Measurements from ENCODE around the gene CST9. TPM values are rescaled to one million over a fixed set of nuclear protein-coding genes. Genes with fewer than 3 reads are reported as not detected.

The CST9 gene
- polyA plus RNA-seq (2013, experiment 1 of 2; ENCODE audit: insufficient read length): not detected
- polyA plus RNA-seq (2013, experiment 2 of 2; ENCODE audit: insufficient read length): not detected

GRCh38 chr20:23605867-23606651 lies at the start of gene CST9:
Gene CST9, minus strand, starts transcription at chr20:23605917. Its CDS starts 53 bp downstream, at chr20:23605864.
- DNase-seq: no peak

GRCh38 chr20:23654717-23655116 lies 49.0 kb upstream of the CST9 start:
- DNase-seq: no peak

- no peak for DNase-seq
Measured at GRCh38 chr20:23654000-23654399, 48.3 kb upstream of the CST9 start.

- no peak for DNase-seq
Measured at GRCh38 chr20:23653400-23653938, 47.8 kb upstream of the CST9 start.

GRCh38 chr20:23652926-23653325 lies 47.2 kb upstream of the CST9 start:
- DNase-seq: no peak

- peak; percentile 32 for DNase-seq
Measured at GRCh38 chr20:23652371-23652770, 46.7 kb upstream of the CST9 start.

- DNase-seq: no peak
Measured at GRCh38 chr20:23651117-23651516, 45.4 kb upstream of the CST9 start.

GRCh38 chr20:23649830-23650417 lies 44.2 kb upstream of the CST9 start:
- no peak for DNase-seq

GRCh38 chr20:23649242-23649641 lies 43.5 kb upstream of the CST9 start:
- no peak for DNase-seq

- no peak for DNase-seq
Measured at GRCh38 chr20:23647346-23647745, 41.6 kb upstream of the CST9 start.

GRCh38 chr20:23646106-23646873 lies 40.6 kb upstream of the CST9 start:
- no peak for DNase-seq

- DNase-seq: no peak
Measured at GRCh38 chr20:23645575-23645974, 39.9 kb upstream of the CST9 start.

- DNase-seq: no peak
Measured at GRCh38 chr20:23644164-23644563, 38.4 kb upstream of the CST9 start.

GRCh38 chr20:23643659-23644058 lies 37.9 kb upstream of the CST9 start:
- DNase-seq: no peak

- no peak for DNase-seq
Measured at GRCh38 chr20:23641936-23642751, 36.4 kb upstream of the CST9 start.

- no peak for DNase-seq
Measured at GRCh38 chr20:23640671-23641667, 35.3 kb upstream of the CST9 start.

- no peak for DNase-seq
Measured at GRCh38 chr20:23640018-23640601, 34.4 kb upstream of the CST9 start.

- DNase-seq: no peak
Measured at GRCh38 chr20:23639490-23639958, 33.8 kb upstream of the CST9 start.

- no peak for DNase-seq
Measured at GRCh38 chr20:23638309-23638708, 32.6 kb upstream of the CST9 start.

Data from fibroblast of skin of scalp (primary cell).